Bronchial epithelial cell (primary cell): Measurements from ENCODE around the gene FAT1. TPM values are rescaled to one million over a fixed set of nuclear protein-coding genes. Genes with fewer than 3 reads are reported as not detected.
A peak's percentile ranks its signal among the peaks of the same experiment; 100 is the strongest.

ENCODE experiments used
- DNase-seq: peaks from one replicate; pipeline ENCODE4 v3.0.0-alpha.2; 2010; ENCODE audit warnings: low read depth
- FAIRE-seq: peaks from 2 replicates; lab custom pipeline; 2011; peaks lifted over from hg19 to GRCh38; lab: Jason Lieb, UNC
- H3K27me3 ChIP-seq: 2 replicates; pipeline ENCODE4 v1.5.1; 2011; ENCODE audit warnings: low read length; ENCODE audit not compliant: control insufficient read depth, insufficient read depth
- H3K36me3 ChIP-seq: 2 replicates; pipeline ENCODE4 v1.5.1; 2011; ENCODE audit warnings: low read length; ENCODE audit not compliant: control insufficient read depth, insufficient read depth
- H3K4me3 ChIP-seq: 2 replicates; pipeline ENCODE4 v1.5.1; 2011; ENCODE audit warnings: mild to moderate bottlenecking, low read depth, low read length, control low read depth
- total RNA-seq: library from RNA; depleted of rRNA; stranded (reverse); fragments of >200 nt; gene quantifications from 2 replicates; pipeline ENCODE4 v1.2.1, GENCODE V29; 2014
- TF ChIP-seq, protein P1 (sequence below): IDR thresholded peaks from 2 replicates; pipeline ENCODE4 v1.5.1; 2011; ENCODE audit warnings: mild to moderate bottlenecking, moderate library complexity, low read length, control low read depth, inconsistent platforms; ENCODE audit not compliant: insufficient read depth, severe bottlenecking

FAT1 gene
- total RNA-seq, 1 donor from 2014 or later = 237 TPM

DNA sequence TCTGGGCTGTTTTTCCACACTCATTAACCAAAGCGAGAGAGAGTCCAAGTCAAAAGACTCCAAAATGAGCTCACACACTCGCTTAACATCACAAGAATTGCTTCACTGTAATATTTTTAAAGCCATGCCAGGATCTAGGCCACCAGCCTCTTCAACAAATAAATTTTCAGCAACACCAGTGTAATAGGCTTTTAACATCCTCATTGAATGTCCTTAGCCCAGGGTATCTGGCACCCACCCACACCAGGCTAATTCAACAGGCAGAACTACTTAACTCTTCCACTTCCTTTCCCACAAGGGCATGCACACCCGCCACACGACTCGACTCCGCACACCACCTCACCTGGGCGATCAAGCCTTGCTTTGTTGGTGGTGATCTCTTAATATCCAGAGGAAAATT is 34.2 kb downstream of the FAT1 start:
- TF ChIP-seq, protein P1, sequence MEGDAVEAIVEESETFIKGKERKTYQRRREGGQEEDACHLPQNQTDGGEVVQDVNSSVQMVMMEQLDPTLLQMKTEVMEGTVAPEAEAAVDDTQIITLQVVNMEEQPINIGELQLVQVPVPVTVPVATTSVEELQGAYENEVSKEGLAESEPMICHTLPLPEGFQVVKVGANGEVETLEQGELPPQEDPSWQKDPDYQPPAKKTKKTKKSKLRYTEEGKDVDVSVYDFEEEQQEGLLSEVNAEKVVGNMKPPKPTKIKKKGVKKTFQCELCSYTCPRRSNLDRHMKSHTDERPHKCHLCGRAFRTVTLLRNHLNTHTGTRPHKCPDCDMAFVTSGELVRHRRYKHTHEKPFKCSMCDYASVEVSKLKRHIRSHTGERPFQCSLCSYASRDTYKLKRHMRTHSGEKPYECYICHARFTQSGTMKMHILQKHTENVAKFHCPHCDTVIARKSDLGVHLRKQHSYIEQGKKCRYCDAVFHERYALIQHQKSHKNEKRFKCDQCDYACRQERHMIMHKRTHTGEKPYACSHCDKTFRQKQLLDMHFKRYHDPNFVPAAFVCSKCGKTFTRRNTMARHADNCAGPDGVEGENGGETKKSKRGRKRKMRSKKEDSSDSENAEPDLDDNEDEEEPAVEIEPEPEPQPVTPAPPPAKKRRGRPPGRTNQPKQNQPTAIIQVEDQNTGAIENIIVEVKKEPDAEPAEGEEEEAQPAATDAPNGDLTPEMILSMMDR = no peak
- no peak for DNase-seq
- Histone ChIP-seq H3K27me3 (no peaks in the 10 kb centered on the region), H3K4me3 (no peak overlapping the region), H3K36me3 (peaks cover 4% of the 10 kb centered on the region)
- no peak for FAIRE-seq

DNA sequence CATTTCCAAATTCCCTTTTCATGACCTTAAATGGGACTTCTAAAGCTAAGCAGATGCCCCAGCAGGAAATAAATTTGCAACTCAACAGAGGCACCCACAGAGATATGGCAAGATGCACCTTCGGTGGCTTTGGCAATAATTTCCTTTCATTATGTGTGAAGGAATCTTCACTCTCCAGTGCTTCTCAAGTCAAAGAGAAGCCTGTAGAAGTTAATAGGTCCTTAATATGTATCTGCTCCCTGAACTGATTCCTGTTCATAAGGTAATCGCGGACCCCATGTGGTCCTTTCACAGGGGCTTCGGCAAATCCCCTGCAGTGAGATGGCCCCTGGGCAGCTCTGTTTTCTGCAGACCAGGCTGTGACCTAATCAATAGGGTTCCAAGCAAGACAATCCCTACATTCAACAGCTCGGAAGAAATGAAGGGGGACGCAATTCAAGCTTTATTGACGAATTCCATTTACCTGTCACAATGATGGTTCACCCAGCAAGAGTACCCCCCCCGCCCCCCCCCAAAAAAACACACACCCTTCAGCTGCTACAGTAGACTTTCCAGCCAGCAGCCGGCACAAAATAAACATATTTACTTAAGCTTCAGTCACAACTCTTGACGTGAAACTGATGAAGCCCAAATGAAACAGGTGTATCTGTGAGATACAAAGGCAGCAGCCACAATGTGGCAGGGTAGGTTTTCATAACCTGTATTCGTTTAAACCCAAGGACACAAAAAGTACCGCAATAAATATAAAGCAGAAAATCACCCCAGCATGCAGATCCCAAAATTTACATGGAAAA is 35.3 kb downstream of the FAT1 start:
- no peak overlapping the region for H3K4me3 ChIP-seq
- no peak for DNase-seq
- FAIRE-seq = no peak
- H3K36me3 ChIP-seq = peaks cover 5% of the 10 kb centered on the region
- TF ChIP-seq, protein P1 = no peak
- H3K27me3 ChIP-seq = no peaks in the 10 kb centered on the region

DNA sequence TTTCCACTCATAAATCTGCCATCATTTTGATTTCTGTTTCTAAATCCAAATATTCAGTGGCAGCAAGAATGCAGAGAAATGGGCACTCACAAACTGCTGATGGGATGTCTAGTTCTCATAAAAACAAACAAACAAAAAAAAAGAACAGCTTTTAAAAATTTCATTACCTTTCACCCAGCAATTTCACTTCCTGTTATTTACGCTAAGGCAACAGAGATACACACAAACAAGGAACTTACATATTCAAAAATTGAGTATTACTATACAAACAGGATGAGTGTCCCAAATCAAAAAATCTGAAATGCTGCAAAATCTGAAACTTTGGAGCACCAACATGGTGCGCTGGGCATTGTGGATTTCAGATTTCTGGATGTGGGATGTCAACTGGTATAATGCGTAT is 36.4 kb downstream of the FAT1 start:
- FAIRE-seq (no peak), DNase-seq (no peak)
- Histone ChIP-seq H3K4me3 (no peak overlapping the region), H3K27me3 (no peaks in the 10 kb centered on the region), H3K36me3 (peaks cover 10% of the 10 kb centered on the region)
- TF ChIP-seq, protein P1 = no peak

DNA sequence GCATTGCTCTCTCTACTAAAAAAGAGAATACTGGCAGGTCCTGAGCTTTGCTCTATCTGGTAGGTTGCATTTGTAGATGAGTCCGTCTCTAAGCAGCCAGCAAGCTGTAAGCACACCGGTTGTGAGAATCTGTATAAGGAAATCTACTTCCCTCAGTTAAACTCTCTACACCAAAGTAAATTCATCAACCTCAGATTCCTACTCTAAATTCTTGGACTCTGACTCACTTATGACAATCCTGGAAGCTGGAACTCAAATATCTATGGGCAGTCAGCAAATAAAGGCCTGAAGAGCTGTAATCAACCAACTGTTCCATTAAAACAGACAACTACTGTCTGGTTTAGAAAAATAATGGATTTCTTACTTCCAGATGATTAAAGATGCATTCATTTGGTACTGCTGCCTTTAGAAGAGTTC is 37.9 kb downstream of the FAT1 start:
- Histone ChIP-seq H3K36me3 (peaks cover 11% of the 10 kb centered on the region), H3K4me3 (no peak overlapping the region), H3K27me3 (no peaks in the 10 kb centered on the region)
- TF ChIP-seq, protein P1 = no peak
- DNase-seq (peak; percentile 87), FAIRE-seq (no peak)

DNA sequence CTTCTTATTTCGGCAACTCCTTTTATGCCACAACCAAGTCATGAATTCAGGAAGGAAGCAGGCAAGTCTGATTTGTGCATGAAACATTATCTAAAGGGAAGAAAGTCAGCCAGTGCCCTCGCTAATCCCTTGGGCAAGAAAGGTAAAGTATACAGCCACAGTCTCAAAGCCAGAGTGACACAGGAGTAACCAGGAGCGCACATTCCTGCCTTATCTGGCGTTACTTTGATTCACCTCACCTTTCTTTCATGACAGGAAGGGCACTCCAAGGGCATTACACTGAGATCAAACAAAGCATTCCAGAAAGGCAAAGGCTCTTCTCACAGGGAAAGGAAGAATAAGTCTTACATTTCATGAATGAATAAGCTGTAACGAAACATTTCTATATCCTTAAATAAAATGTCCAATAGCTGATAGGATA is 38.8 kb downstream of the FAT1 start:
- FAIRE-seq = peak; percentile 66

More for the DNA sequence above, 38.8 kb downstream of the FAT1 start:
- no peak overlapping the region for H3K4me3 ChIP-seq
- peaks cover 11% of the 10 kb centered on the region for H3K36me3 ChIP-seq
- TF ChIP-seq, protein P1 = no peak
- H3K27me3 ChIP-seq = no peaks in the 10 kb centered on the region
- no peak for DNase-seq
